H1 (cell line): Measurements from ENCODE around the gene AMN. TPM values are rescaled to one million over a fixed set of nuclear protein-coding genes. Genes with fewer than 3 reads are reported as not detected.

Experiments
- CHD7 ChIP-seq: fragments of 300-600 bp; sonication (generic); IDR thresholded peaks from 2 replicates; pipeline ENCODE4 v1.7.1; 2012; ENCODE audit warnings: low read length, moderate library complexity, mild to moderate bottlenecking, inconsistent platforms; ENCODE audit not compliant: insufficient replicate concordance
- GTF2F1 ChIP-seq: IDR thresholded peaks from 2 replicates; pipeline ENCODE4 v1.6.1; 2012; ENCODE audit warnings: low read depth, low read length, improper control_type of control experiment, borderline replicate concordance
- JUN ChIP-seq: IDR thresholded peaks from 2 replicates; pipeline ENCODE4 v1.6.1; 2011; ENCODE audit warnings: low read depth, mild to moderate bottlenecking, improper control_type of control experiment, low read length
- RAD21 ChIP-seq, 2 experiments: IDR thresholded peaks in 1 of 2; conservative IDR thresholded peaks in 1 of 2; 2 replicates each; pipeline ENCODE4 v1.6.1; 2011; ENCODE audit warnings: low read depth in 2 of 2, low read length in 2 of 2, improper control_type of control experiment in 1 of 2, inconsistent platforms in 1 of 2, mild to moderate bottlenecking in 1 of 2, moderate library complexity in 1 of 2
- RFX5 ChIP-seq: IDR thresholded peaks from 2 replicates; pipeline ENCODE4 v1.6.1; 2011; ENCODE audit warnings: low read depth, low read length, improper control_type of control experiment, borderline replicate concordance
- polyA plus RNA-seq, 7 experiments: library from polyadenylated mRNA; depleted of rRNA in 3 of 7; stranded (reverse) in 5 of 7; unstranded in 2 of 7; fragments of >200 nt in 5 of 7; fragments of 200-250 nt in 2 of 7; gene quantifications; 1 replicate in 5 of 7; 2 replicates in 1 of 7; 4 replicates in 1 of 7; pipeline versions ENCODE4 v1.2.1 to v1.2.3, GENCODE V29; 2011 to 2013; ENCODE audit warnings: missing spikeins in 2 of 7, mixed read lengths in 2 of 7
- total RNA-seq: library from RNA; stranded (reverse); fragmentation: NEBNext Ultra II Directional; extraction: Animal tissue kit (Norgen Biotek cat#: 25700); gene quantifications from 2 replicates; pipeline ENCODE4 v1.2.1, GENCODE V29; 2021

The AMN gene
- total and polyA plus RNA-seq, 2 of the 8 experiments (the other 6 are each of a cell fraction or from before 2014, with no cell fraction given), result 0.77 to 1.5 TPM

- TF ChIP-seq GTF2F1 (no peak), CHD7 (no peak), JUN (no peak), RFX5 (no peak), RAD21 (IDR thresholded peaks at IDR 0.05 in 1 of 2, conservative IDR thresholded peaks at IDR 0.05 in 1 of 2; ENCODE audit: low read depth in 2 of 2, low read length in 2 of 2) (no peak)
Measured at GRCh38 chr14:102945346-102946130, 23.1 kb downstream of the AMN start (continued).
